Endothelial cell of umbilical vein (primary cell): ENCODE measurements around the gene PTX3. TPM values are rescaled to one million over a fixed set of nuclear protein-coding genes. Genes with fewer than 3 reads are reported as not detected.

Experiments used
- BruUV-seq: library from RNA; stranded (reverse); fragments of 400-500 nt; replicated peaks from 2 replicates; lab custom pipeline; 2021; lab: Mats Ljungman, UMichigan
- CTCF ChIA-PET: fragments of 300-600, 350-600 bp; sonication (Branson Sonifier 250); formaldehyde crosslinking; loops from one replicate; lab custom pipeline; 2021; ENCODE audit warnings: antibody characterized with exemption, inconsistent platforms; lab: Charles Lee
- POLR2A ChIA-PET: fragments of 300-600, 350-600 bp; sonication (Branson Sonifier 250); formaldehyde crosslinking; loops from one replicate; lab custom pipeline; 2021; ENCODE audit warnings: antibody characterized with exemption, inconsistent platforms; lab: Charles Lee
- DNase-seq: peaks from one replicate; pipeline ENCODE4 v3.0.0-alpha.2; 2011; ENCODE audit warnings: low read depth, low spot score
- FAIRE-seq: peaks from 2 replicates; lab custom pipeline; 2011; peaks lifted over from hg19 to GRCh38; lab: Jason Lieb, UNC
- H2AFZ ChIP-seq: 2 replicates; pipeline ENCODE4 v1.6.0; 2012; ENCODE audit warnings: low read depth, low read length, control low read depth, inconsistent platforms
- H3K27ac ChIP-seq: 2 replicates; pipeline ENCODE4 v1.5.1; 2011; ENCODE audit warnings: low read depth, mild to moderate bottlenecking, control low read depth, low read length, moderate library complexity; ENCODE audit not compliant: insufficient read depth
- H3K27me3 ChIP-seq, 2 experiments: 2 replicates each; pipeline versions ENCODE4 v1.6.0 to v1.6.1; 2011; ENCODE audit warnings: low read length in 2 of 2, mixed read lengths in 1 of 2; ENCODE audit not compliant: control insufficient read depth in 2 of 2, insufficient read depth in 2 of 2
- H3K36me3 ChIP-seq, 2 experiments: 2 replicates in 1 of 2; 3 replicates in 1 of 2; pipeline ENCODE4 v1.5.1; 2011; ENCODE audit warnings: low read length in 2 of 2, mild to moderate bottlenecking in 1 of 2, moderate library complexity in 1 of 2; ENCODE audit not compliant: control insufficient read depth in 2 of 2, insufficient read depth in 2 of 2; ENCODE audit errors: extremely low read depth in 1 of 2
- H3K4me1 ChIP-seq: 3 replicates; pipeline ENCODE4 v1.5.1; 2011; ENCODE audit warnings: mild to moderate bottlenecking, low read length; ENCODE audit not compliant: control insufficient read depth, insufficient read depth; ENCODE audit errors: extremely low read depth
- H3K4me2 ChIP-seq: 2 replicates; pipeline ENCODE4 v1.6.1; 2011; ENCODE audit warnings: low read length, control low read depth, mixed read lengths; ENCODE audit not compliant: insufficient read depth
- H3K4me3 ChIP-seq, 3 experiments: fragments of 200-600 bp in 1 of 3; sonication (generic), shearing (Covaris generic) in 1 of 3; replicated peaks in 1 of 3; 2 replicates each; pipeline ENCODE4 v1.5.1; 2011 to 2016; ENCODE audit warnings: control low read depth in 3 of 3, low read length in 3 of 3, mild to moderate bottlenecking in 2 of 3, inconsistent platforms in 1 of 3, low read depth in 1 of 3, moderate library complexity in 1 of 3; ENCODE audit not compliant: insufficient read depth in 1 of 3
- H3K79me2 ChIP-seq: 2 replicates; pipeline ENCODE4 v1.6.0; 2012; ENCODE audit warnings: low read length, inconsistent platforms; ENCODE audit not compliant: control insufficient read depth, insufficient read depth
- H3K9ac ChIP-seq: replicated peaks from 2 replicates; pipeline ENCODE3; 2011; ENCODE audit warnings: low read length, control low read depth; ENCODE audit not compliant: insufficient read depth; ENCODE audit errors: extremely low read depth
- H3K9me1 ChIP-seq: replicated peaks from 3 replicates; pipeline ENCODE4 v1.6.0; 2011; ENCODE audit warnings: mild to moderate bottlenecking, low read length; ENCODE audit not compliant: control insufficient read depth, insufficient read depth; ENCODE audit errors: extremely low read depth
- H3K9me3 ChIP-seq: replicated peaks from 2 replicates; pipeline ENCODE4 v1.5.1; 2012; ENCODE audit warnings: low read length, inconsistent platforms; ENCODE audit not compliant: control insufficient read depth, insufficient read depth
- H4K20me1 ChIP-seq: replicated peaks from 2 replicates; pipeline ENCODE3; 2011; ENCODE audit warnings: mild to moderate bottlenecking, low read length; ENCODE audit not compliant: control insufficient read depth, insufficient read depth; ENCODE audit errors: extremely low read depth
- CTCF ChIP-seq, 2 donors: IDR thresholded peaks; 1 replicate in 1 of 2; 2 replicates in 1 of 2; pipeline ENCODE4 v1.5.1; 2011; ENCODE audit warnings: low read length in 2 of 2, mild to moderate bottlenecking in 2 of 2, moderate library complexity in 2 of 2, control low read depth in 1 of 2, inconsistent platforms in 1 of 2, low read depth in 1 of 2; ENCODE audit not compliant: insufficient read depth in 1 of 2; ENCODE audit errors: extremely low read depth in 1 of 2
- FOS ChIP-seq: IDR thresholded peaks from 2 replicates; pipeline ENCODE4 v1.6.1; 2011; ENCODE audit warnings: mild to moderate bottlenecking, low read length, moderate library complexity, borderline replicate concordance; ENCODE audit not compliant: insufficient read depth
- GATA2 ChIP-seq: IDR thresholded peaks from 2 replicates; pipeline ENCODE4 v1.7.0; 2011; ENCODE audit warnings: low read depth, mild to moderate bottlenecking, moderate library complexity, mixed read lengths, low read length; ENCODE audit not compliant: insufficient read length, insufficient read depth
- MAX ChIP-seq: IDR thresholded peaks from 2 replicates; pipeline ENCODE4 v1.6.1; 2011; ENCODE audit not compliant: insufficient read depth, insufficient read length
- MYC ChIP-seq: IDR thresholded peaks from one replicate; pipeline ENCODE4 v1.6.1; 2011; ENCODE audit warnings: mild to moderate bottlenecking, low read depth, low read length
- POLR2A ChIP-seq: IDR thresholded peaks from 2 replicates; pipeline ENCODE4 v1.6.1; 2012; ENCODE audit warnings: low read depth, mild to moderate bottlenecking, control low read depth, low read length
- POLR2AphosphoS5 ChIP-seq: IDR thresholded peaks from 2 replicates; pipeline ENCODE4 v1.6.1; 2012; ENCODE audit warnings: low read depth, mild to moderate bottlenecking, control low read depth, low read length, moderate library complexity; ENCODE audit not compliant: insufficient read depth
- dilution Hi-C: fragments of 300-500 bp; cut with MboI; formaldehyde crosslinking; loops from one replicate; pipeline ENCODE4 v1.15.0; 2019; ENCODE audit warnings: low sequenced_read_pairs; ENCODE audit not compliant: extremely low pct_ligation_motif_present
- intact Hi-C: fragments of 100-400 bp; cut with micrococcal nuclease; formaldehyde crosslinking; loops from one replicate; pipeline ENCODE4 v1.10.0; 2022
- polyA plus RNA-seq, 4 experiments: library from polyadenylated mRNA; depleted of rRNA in 3 of 4; stranded (reverse) in 3 of 4; unstranded in 1 of 4; fragments of >200 nt; gene quantifications; 2 replicates each; pipeline versions ENCODE4 v1.2.1 to v1.2.3, GENCODE V29; 2011 to 2012; ENCODE audit warnings: missing spikeins in 1 of 4
- total RNA-seq: library from RNA; stranded (reverse); gene quantifications from 2 replicates; pipeline ENCODE4 v1.2.3, GENCODE V29; 2021

Gene PTX3
- total and polyA plus RNA-seq, 2 donors (not counting 3 experiments of a cell fraction or from before 2014, with no cell fraction given) = 122 to 172 TPM

- Histone ChIP-seq H3K9me3 (no peaks in the 10 kb centered on the region), H2AFZ (no peak overlapping the region), H3K79me2 (no peaks in the 10 kb centered on the region), H3K27me3 (no peaks in the 10 kb centered on the region), H3K9me1 (no peaks in the 10 kb centered on the region), H3K4me1 (peaks cover 14% of the 10 kb centered on the region), H4K20me1 (no peaks in the 10 kb centered on the region), H3K9ac (no peak overlapping the region), H3K4me2 (no peak overlapping the region), H3K36me3 (peaks cover 2 to 5% of the 10 kb centered on the region in 2 experiments), H3K4me3 (no peak overlapping the region), H3K27ac (no peak overlapping the region)
- no peak for DNase-seq
- CTCF ChIA-PET = no interaction called here
- POLR2A ChIA-PET = no interaction called here
- no peak for TF ChIP-seq MYC
- TF ChIP-seq POLR2A = no peak
- no peak for TF ChIP-seq GATA2
- no peak for TF ChIP-seq MAX
- TF ChIP-seq POLR2AphosphoS5 = no peak
- dilution Hi-C loops = no loop called here
- BruUV-seq = no TSS peak
- intact Hi-C loops = loop anchor here (5.0 kb wide), 1 partner anchor 42 kb away; no protein-coding TSS in a partner anchor
- FAIRE-seq = no peak
Measured at GRCh38 chr3:157428853-157429252, 7.8 kb upstream of the PTX3 start.

GRCh38 chr3:157429708-157430107 lies 6.9 kb upstream of the PTX3 start:
- CTCF ChIA-PET = no interaction called here
- DNase-seq (peak; percentile 72), FAIRE-seq (peak; percentile 82)
- no peaks in the 10 kb centered on the region for H3K79me2 ChIP-seq
- BruUV-seq = no TSS peak
- H4K20me1 ChIP-seq = no peaks in the 10 kb centered on the region
- no peak overlapping the region for H2AFZ ChIP-seq
- no peaks in the 10 kb centered on the region for H3K9me1 ChIP-seq
- POLR2A ChIA-PET = no interaction called here
- no peaks in the 10 kb centered on the region for H3K9me3 ChIP-seq
- H3K9ac ChIP-seq = no peak overlapping the region
- TF ChIP-seq POLR2AphosphoS5 (no peak), CTCF (IDR thresholded peaks at IDR 0.05; ENCODE audit: extremely low read depth in 1 of 2, insufficient read depth in 1 of 2, low read depth in 1 of 2, low read length in 2 of 2) (no peak), FOS (peak; percentile 6)
- no peak overlapping the region for H3K4me2 ChIP-seq
- peaks cover 14% of the 10 kb centered on the region for H3K4me1 ChIP-seq
- H3K27me3 ChIP-seq = no peaks in the 10 kb centered on the region
- intact Hi-C loops = loop anchor here (5.0 kb wide), 1 partner anchor 42 kb away; no protein-coding TSS in a partner anchor
- dilution Hi-C loops = no loop called here
- H3K27ac ChIP-seq = no peak overlapping the region
- H3K4me3 ChIP-seq = no peak overlapping the region
- peaks cover 2 to 5% of the 10 kb centered on the region in 2 experiments for H3K36me3 ChIP-seq
